GM23338 (cell line): ENCODE data around the gene FBP1. TPM values are rescaled to one million over a fixed set of nuclear protein-coding genes. Genes with fewer than 3 reads are reported as not detected.

Experiments
- ATAC-seq: fragments of 200-7000 bp; cut with Tn5 transposase; 3 replicates; pipeline ENCODE4 v1.9.1; 2020
- DNase-seq: peaks from one replicate; pipeline ENCODE4 v3.0.0-alpha.2; 2015; ENCODE audit warnings: low spot score
- H2AFZ ChIP-seq: fragments of 200-600 bp; sonication (generic); 2 replicates; pipeline ENCODE4 v1.8.0; 2016; ENCODE audit warnings: antibody characterized with exemption, mild to moderate bottlenecking, moderate library complexity
- H3F3A ChIP-seq: fragments of 200-600 bp; sonication (generic); replicated peaks from 2 replicates; pipeline ENCODE4 v1.8.0; 2017; ENCODE audit warnings: antibody characterized with exemption, mixed run types, low read depth
- H3K27ac ChIP-seq: fragments of 200-600 bp; sonication (generic); 2 replicates; pipeline ENCODE4 v1.6.1; 2016; ENCODE audit warnings: low read depth
- H3K27me3 ChIP-seq: fragments of 200-600 bp; sonication (generic); 2 replicates; pipeline ENCODE4 v1.8.0; 2016; ENCODE audit warnings: mild to moderate bottlenecking, mixed run types, moderate library complexity; ENCODE audit not compliant: insufficient read depth
- H3K36me3 ChIP-seq: fragments of 200-600 bp; sonication (generic); 2 replicates; pipeline ENCODE4 v1.8.0; 2016; ENCODE audit warnings: mild to moderate bottlenecking; ENCODE audit not compliant: insufficient read depth
- H3K4me1 ChIP-seq: fragments of 200-600 bp; sonication (generic); 2 replicates; pipeline ENCODE4 v1.8.0; 2016; ENCODE audit warnings: mild to moderate bottlenecking, moderate library complexity; ENCODE audit not compliant: insufficient read depth
- H3K4me2 ChIP-seq: fragments of 200-600 bp; sonication (generic); 2 replicates; pipeline ENCODE4 v1.7.1; 2017; ENCODE audit warnings: mixed run types
- H3K4me3 ChIP-seq: fragments of 200-600 bp; sonication (generic); 2 replicates; pipeline ENCODE4 v1.6.1; 2016; ENCODE audit warnings: mixed run types
- H3K79me2 ChIP-seq: fragments of 200-600 bp; sonication (generic); replicated peaks from 2 replicates; pipeline ENCODE4 v1.8.0; 2017; ENCODE audit warnings: mild to moderate bottlenecking; ENCODE audit not compliant: insufficient read depth
- H3K9me2 ChIP-seq: fragments of 200-600 bp; sonication (generic); 2 replicates; pipeline ENCODE4 v1.8.0; 2017; ENCODE audit not compliant: insufficient read depth
- H4K20me1 ChIP-seq: fragments of 200-600 bp; sonication (generic); replicated peaks from 2 replicates; pipeline ENCODE4 v1.8.0; 2017; ENCODE audit warnings: mild to moderate bottlenecking; ENCODE audit not compliant: insufficient read depth
- H3K27ac Mint-ChIP-seq: 2 replicates; pipeline ENCODE4 v1.8.0; 2020; ENCODE audit warnings: inconsistent platforms, mild to moderate bottlenecking, moderate library complexity, mixed read lengths
- H3K27me3 Mint-ChIP-seq: 3 replicates; pipeline ENCODE4 v1.8.0; 2022; ENCODE audit warnings: low read depth, mild to moderate bottlenecking, moderate library complexity, mixed read lengths, inconsistent platforms; ENCODE audit not compliant: insufficient read depth, poor library complexity
- H3K36me3 Mint-ChIP-seq: 3 replicates; pipeline ENCODE4 v1.8.0; 2021; ENCODE audit warnings: low read depth, mild to moderate bottlenecking, inconsistent platforms, moderate library complexity, mixed read lengths
- H3K4me1 Mint-ChIP-seq: 3 replicates; pipeline ENCODE4 v1.8.0; 2020; ENCODE audit warnings: mild to moderate bottlenecking, inconsistent platforms, mixed read lengths
- H3K4me3 Mint-ChIP-seq: 3 replicates; pipeline ENCODE4 v1.8.0; 2021; ENCODE audit warnings: moderate library complexity, mild to moderate bottlenecking, inconsistent platforms, mixed read lengths
- H3K9me3 Mint-ChIP-seq: 3 replicates; pipeline ENCODE4 v1.8.0; 2020; ENCODE audit warnings: moderate library complexity, mild to moderate bottlenecking, inconsistent platforms, mixed read lengths
- CREB1 ChIP-seq: fragments of 250-450 bp; sonication (Bioruptor Pico); IDR thresholded peaks from 2 replicates; pipeline ENCODE4 v1.5.0; 2020; ENCODE audit warnings: low read depth, mild to moderate bottlenecking, moderate library complexity
- CTCF ChIP-seq, 2 experiments: fragments of 200-600 bp in 1 of 2; sonication (generic) in 1 of 2; conservative IDR thresholded peaks; 2 replicates each; pipeline versions ENCODE4 v1.5.1 to v1.6.1; 2016 to 2017; ENCODE audit warnings: antibody characterized with exemption in 2 of 2, low read depth in 2 of 2, mild to moderate bottlenecking in 2 of 2, moderate library complexity in 1 of 2
- ETS1 ChIP-seq: IDR thresholded peaks from 2 replicates; pipeline ENCODE4 v1.6.1; 2016; ENCODE audit warnings: antibody characterized with exemption
- EZH2 ChIP-seq: fragments of 200-600 bp; sonication (generic); IDR thresholded peaks from one replicate; pipeline ENCODE4 v1.8.0; 2017; ENCODE audit warnings: antibody characterized with exemption, mild to moderate bottlenecking, low read depth; ENCODE audit not compliant: unreplicated experiment
- EZH2phosphoT487 ChIP-seq: fragments of 200-600 bp; sonication (generic); IDR thresholded peaks from one replicate; pipeline ENCODE4 v1.8.1; 2018; ENCODE audit warnings: antibody characterized with exemption; ENCODE audit not compliant: unreplicated experiment
- JUNB ChIP-seq: IDR thresholded peaks from one replicate; pipeline ENCODE4 v1.6.1; 2016; ENCODE audit warnings: antibody characterized with exemption; ENCODE audit not compliant: unreplicated experiment
- NANOG ChIP-seq: IDR thresholded peaks from 2 replicates; pipeline ENCODE4 v1.6.1; 2016; ENCODE audit warnings: antibody characterized with exemption, borderline replicate concordance
- POLR2AphosphoS5 ChIP-seq: IDR thresholded peaks from 2 replicates; pipeline ENCODE4 v1.6.1; 2016; ENCODE audit warnings: antibody characterized with exemption, low read depth
- REST ChIP-seq: IDR thresholded peaks from one replicate; pipeline ENCODE4 v1.6.1; 2018; ENCODE audit warnings: antibody characterized with exemption; ENCODE audit not compliant: unreplicated experiment
- STAT1 ChIP-seq: IDR thresholded peaks from one replicate; pipeline ENCODE4 v1.6.1; 2016; ENCODE audit warnings: antibody characterized with exemption; ENCODE audit not compliant: unreplicated experiment
- ZNF114 ChIP-seq: fragments of 250-450 bp; sonication (Bioruptor Pico); IDR thresholded peaks from 2 replicates; pipeline ENCODE4 v1.5.0; 2020; ENCODE audit warnings: mild to moderate bottlenecking, moderate library complexity
- ZNF331 ChIP-seq: fragments of 250-450 bp; sonication (Bioruptor Pico); IDR thresholded peaks from 2 replicates; pipeline ENCODE4 v1.5.0; 2020; ENCODE audit warnings: low read depth, mild to moderate bottlenecking, moderate library complexity
- ZNF462 ChIP-seq: fragments of 250-450 bp; sonication (Bioruptor Pico); IDR thresholded peaks from 2 replicates; pipeline ENCODE4 v1.5.0; 2020; ENCODE audit warnings: mild to moderate bottlenecking, moderate library complexity
- polyA plus RNA-seq: library from polyadenylated mRNA; unstranded; fragments of >200 nt; fragmentation: Nextera tagmentation; extraction: Ambion mirVana; gene quantifications from 2 replicates; pipeline ENCODE4 v1.2.1, GENCODE V29; 2016
- total RNA-seq: library from RNA; depleted of rRNA; stranded (reverse); fragments of >200 nt; shearing (Covaris generic); gene quantifications from 2 replicates; pipeline ENCODE4 v1.2.3, GENCODE V29; 2014

The FBP1 gene
- total and polyA plus RNA-seq, 2 experiments from 2014 or later = 3.0 to 3.3 TPM

GRCh38 chr9:94656200-94656599, 16.9 kb upstream of the FBP1 start (continued):
- no peak for TF ChIP-seq STAT1

- Mint-ChIP-seq H3K4me3 (no peak overlapping the region), H3K4me1 (peaks cover 22% of the 10 kb centered on the region), H3K27ac (no peak overlapping the region), H3K27me3 (peaks cover 4% of the 10 kb centered on the region), H3K9me3 (no peaks in the 10 kb centered on the region), H3K36me3 (no peaks in the 10 kb centered on the region; the same call in 1 of the 3 replicates)
- peak overlapping the region; percentile 86; the same call in 1 of the 2 replicates for H2AFZ ChIP-seq
- no peaks in the 10 kb centered on the region for H3K79me2 ChIP-seq
- no peak overlapping the region for H3K27ac ChIP-seq
- H3K27me3 ChIP-seq = no peaks in the 10 kb centered on the region
- ATAC-seq (no peak), DNase-seq (no peak)
- no peaks in the 10 kb centered on the region for H3K9me2 ChIP-seq
- no peaks in the 10 kb centered on the region for H4K20me1 ChIP-seq
- H3F3A ChIP-seq = no peaks in the 10 kb centered on the region
- no peak overlapping the region for H3K4me2 ChIP-seq
- TF ChIP-seq REST = no peak
- TF ChIP-seq ZNF462 (CRISPR knock-in tag) = no peak
- TF ChIP-seq STAT1 = no peak
- no peak for TF ChIP-seq CREB1 (CRISPR knock-in tag)
- TF ChIP-seq EZH2phosphoT487 = no peak
- no peak for TF ChIP-seq EZH2
- no peak for TF ChIP-seq POLR2AphosphoS5
- no peak for TF ChIP-seq ZNF114 (CRISPR knock-in tag)
- no peak for TF ChIP-seq JUNB
- no peak for TF ChIP-seq ETS1
- no peak for TF ChIP-seq NANOG
- no peak for TF ChIP-seq CTCF (conservative IDR thresholded peaks at IDR 0.05; ENCODE audit: low read depth in 2 of 2)
- no peak for TF ChIP-seq ZNF331 (CRISPR knock-in tag)
- H3K4me1 ChIP-seq = peaks cover 6% of the 10 kb centered on the region
- no peak overlapping the region for H3K4me3 ChIP-seq
- no peaks in the 10 kb centered on the region for H3K36me3 ChIP-seq
These were observed 16.4 kb upstream of the FBP1 start for GRCh38 chr9:94655739-94656138.
